Measurements from ENCODE around the gene CRHBP. TPM values are rescaled to one million over a fixed set of nuclear protein-coding genes. Genes with fewer than 3 reads are reported as not detected.

The CRHBP gene
- total RNA-seq, 1 donor, result not detected

- H3K4me2 ChIP-seq (ENCODE audit: insufficient read depth, low read length), result no peak overlapping the region
- no peaks in the 10 kb centered on the region for H3K79me2 ChIP-seq (ENCODE audit: insufficient read depth, low read length)
- no peak for TF ChIP-seq CTCF (IDR thresholded peaks at IDR 0.05; ENCODE audit: extremely low read depth, low read depth, low read length)
- H3K9me3 ChIP-seq (ENCODE audit: low read depth, low read length), result no peaks in the 10 kb centered on the region
- no peak overlapping the region for H3K27ac ChIP-seq (ENCODE audit: low read depth, low read length)
- H3K36me3 ChIP-seq (ENCODE audit: insufficient read depth, low read length), result no peaks in the 10 kb centered on the region
- no peak for DNase-seq (ENCODE audit: insufficient read length, low spot score, missing footprints)
- no peaks in the 10 kb centered on the region for H4K20me1 ChIP-seq (ENCODE audit: insufficient read depth, low read length)
- no peak overlapping the region for H2AFZ ChIP-seq (ENCODE audit: low read length)
- H3K27me3 ChIP-seq (ENCODE audit: insufficient read depth, low read length), result peaks cover 18% of the 10 kb centered on the region
- H3K4me1 ChIP-seq (ENCODE audit: insufficient read depth, low read length), result no peaks in the 10 kb centered on the region
- no peak overlapping the region for H3K4me3 ChIP-seq (ENCODE audit: insufficient read depth, low read length)
Observed at GRCh38 chr5:77011498-77011897, 58.7 kb downstream of the CRHBP start.

- TF ChIP-seq CTCF (IDR thresholded peaks at IDR 0.05; ENCODE audit: extremely low read depth, low read depth, low read length), result no peak
- no peak for DNase-seq (ENCODE audit: insufficient read length, low spot score, missing footprints)
- H3K27me3 ChIP-seq (ENCODE audit: insufficient read depth, low read length), result peaks cover 17% of the 10 kb centered on the region
- no peaks in the 10 kb centered on the region for H4K20me1 ChIP-seq (ENCODE audit: insufficient read depth, low read length)
- no peaks in the 10 kb centered on the region for H3K36me3 ChIP-seq (ENCODE audit: insufficient read depth, low read length)
- no peak overlapping the region for H2AFZ ChIP-seq (ENCODE audit: low read length)
- no peaks in the 10 kb centered on the region for H3K4me1 ChIP-seq (ENCODE audit: insufficient read depth, low read length)
- H3K4me3 ChIP-seq (ENCODE audit: insufficient read depth, low read length), result no peak overlapping the region
- H3K79me2 ChIP-seq (ENCODE audit: insufficient read depth, low read length), result no peaks in the 10 kb centered on the region
- H3K9me3 ChIP-seq (ENCODE audit: low read depth, low read length), result no peaks in the 10 kb centered on the region
- no peak overlapping the region for H3K4me2 ChIP-seq (ENCODE audit: insufficient read depth, low read length)
- H3K27ac ChIP-seq (ENCODE audit: low read depth, low read length), result no peak overlapping the region
Observed at GRCh38 chr5:77012601-77013000, 59.8 kb downstream of the CRHBP start.

GRCh38 chr5:77015938-77016569 lies 63.2 kb downstream of the CRHBP start:
- Histone ChIP-seq H3K27me3 (ENCODE audit: insufficient read depth, low read length) (peaks cover 6% of the 10 kb centered on the region), H3K4me3 (ENCODE audit: insufficient read depth, low read length) (no peak overlapping the region), H2AFZ (ENCODE audit: low read length) (no peak overlapping the region), H3K79me2 (ENCODE audit: insufficient read depth, low read length) (no peaks in the 10 kb centered on the region), H3K4me2 (ENCODE audit: insufficient read depth, low read length) (no peak overlapping the region), H3K36me3 (ENCODE audit: insufficient read depth, low read length) (no peaks in the 10 kb centered on the region), H3K4me1 (ENCODE audit: insufficient read depth, low read length) (no peaks in the 10 kb centered on the region), H3K27ac (ENCODE audit: low read depth, low read length) (no peak overlapping the region), H4K20me1 (ENCODE audit: insufficient read depth, low read length) (no peaks in the 10 kb centered on the region), H3K9me3 (ENCODE audit: low read depth, low read length) (no peaks in the 10 kb centered on the region)
- no peak for DNase-seq (ENCODE audit: insufficient read length, low spot score, missing footprints)
- peak; percentile 47 for TF ChIP-seq CTCF (IDR thresholded peaks at IDR 0.05; ENCODE audit: extremely low read depth, low read depth, low read length)

- H3K4me2 ChIP-seq (ENCODE audit: insufficient read depth, low read length), result no peak overlapping the region
- no peaks in the 10 kb centered on the region for H3K36me3 ChIP-seq (ENCODE audit: insufficient read depth, low read length)
- DNase-seq (ENCODE audit: insufficient read length, low spot score, missing footprints), result no peak
- TF ChIP-seq CTCF (IDR thresholded peaks at IDR 0.05; ENCODE audit: extremely low read depth, low read depth, low read length), result no peak
- H3K27me3 ChIP-seq (ENCODE audit: insufficient read depth, low read length), result peaks cover 7% of the 10 kb centered on the region
- no peak overlapping the region for H2AFZ ChIP-seq (ENCODE audit: low read length)
- no peaks in the 10 kb centered on the region for H4K20me1 ChIP-seq (ENCODE audit: insufficient read depth, low read length)
- H3K79me2 ChIP-seq (ENCODE audit: insufficient read depth, low read length), result no peaks in the 10 kb centered on the region
- no peaks in the 10 kb centered on the region for H3K9me3 ChIP-seq (ENCODE audit: low read depth, low read length)
- H3K4me3 ChIP-seq (ENCODE audit: insufficient read depth, low read length), result no peak overlapping the region
- no peaks in the 10 kb centered on the region for H3K4me1 ChIP-seq (ENCODE audit: insufficient read depth, low read length)
- H3K27ac ChIP-seq (ENCODE audit: low read depth, low read length), result no peak overlapping the region
Observed at GRCh38 chr5:77016962-77017361, 64.1 kb downstream of the CRHBP start.
